ENCODE measurements around the gene PHF21B.

DNA sequence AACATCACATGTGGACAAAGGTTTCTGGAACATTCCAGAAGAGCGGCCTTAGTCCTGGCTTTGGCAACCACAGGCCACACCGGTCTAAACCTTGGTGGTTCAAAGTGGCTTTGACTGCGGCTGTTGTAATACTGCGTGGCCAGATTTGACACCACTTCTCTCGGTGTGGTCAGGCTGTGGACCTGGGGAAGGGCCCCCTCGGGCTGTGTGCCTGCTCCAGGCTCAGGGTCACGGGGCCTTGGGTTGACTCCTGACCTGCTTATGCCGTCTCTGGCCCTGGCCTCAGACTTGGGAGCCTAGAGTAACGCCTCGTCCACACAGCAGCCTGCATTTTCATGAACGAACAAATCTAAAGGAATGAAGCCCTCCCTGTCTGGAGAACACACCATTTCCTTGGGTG lies 118.0 kb downstream of the PHF21B start:
- TF ChIP-seq, protein P1, sequence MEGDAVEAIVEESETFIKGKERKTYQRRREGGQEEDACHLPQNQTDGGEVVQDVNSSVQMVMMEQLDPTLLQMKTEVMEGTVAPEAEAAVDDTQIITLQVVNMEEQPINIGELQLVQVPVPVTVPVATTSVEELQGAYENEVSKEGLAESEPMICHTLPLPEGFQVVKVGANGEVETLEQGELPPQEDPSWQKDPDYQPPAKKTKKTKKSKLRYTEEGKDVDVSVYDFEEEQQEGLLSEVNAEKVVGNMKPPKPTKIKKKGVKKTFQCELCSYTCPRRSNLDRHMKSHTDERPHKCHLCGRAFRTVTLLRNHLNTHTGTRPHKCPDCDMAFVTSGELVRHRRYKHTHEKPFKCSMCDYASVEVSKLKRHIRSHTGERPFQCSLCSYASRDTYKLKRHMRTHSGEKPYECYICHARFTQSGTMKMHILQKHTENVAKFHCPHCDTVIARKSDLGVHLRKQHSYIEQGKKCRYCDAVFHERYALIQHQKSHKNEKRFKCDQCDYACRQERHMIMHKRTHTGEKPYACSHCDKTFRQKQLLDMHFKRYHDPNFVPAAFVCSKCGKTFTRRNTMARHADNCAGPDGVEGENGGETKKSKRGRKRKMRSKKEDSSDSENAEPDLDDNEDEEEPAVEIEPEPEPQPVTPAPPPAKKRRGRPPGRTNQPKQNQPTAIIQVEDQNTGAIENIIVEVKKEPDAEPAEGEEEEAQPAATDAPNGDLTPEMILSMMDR (conservative IDR thresholded peaks at IDR 0.05), result no peak
- TF ChIP-seq ZFX (IDR thresholded peaks at IDR 0.05), result no peak
